ENCODE data around the gene NR0B2. TPM values are rescaled to one million over a fixed set of nuclear protein-coding genes. Genes with fewer than 3 reads are reported as not detected.
A peak's percentile ranks its signal among the peaks of the same experiment; 100 is the strongest.

The NR0B2 gene
- total and polyA plus RNA-seq, 2 of the 13 experiments (the other 11 are each of a cell fraction or from before 2014, with no cell fraction given): 72.5 to 133 TPM

- TF ChIP-seq HDAC1 (CRISPR knock-in tag; IDR thresholded peaks at IDR 0.05): peak; percentile 60
- TF ChIP-seq ZNF296 (CRISPR knock-in tag; conservative IDR thresholded peaks at IDR 0.05): no peak
- TF ChIP-seq HOXD1 (CRISPR knock-in tag; IDR thresholded peaks at IDR 0.05): no peak; the same call in 1 of the 2 replicates
- no peak for TF ChIP-seq ZNF83 (CRISPR knock-in tag; IDR thresholded peaks at IDR 0.05; ENCODE audit: borderline replicate concordance)
- TF ChIP-seq PPARG (CRISPR knock-in tag; conservative IDR thresholded peaks at IDR 0.05): peak; percentile 56; the same call in 1 of the 2 replicates
- TF ChIP-seq ZNF251 (CRISPR knock-in tag; IDR thresholded peaks at IDR 0.05): no peak
- TF ChIP-seq POGK (CRISPR knock-in tag; conservative IDR thresholded peaks at IDR 0.05): no peak
- TF ChIP-seq REST (IDR thresholded peaks at IDR 0.05; ENCODE audit: borderline replicate concordance in 1 of 2, low read depth in 1 of 2, low read length in 2 of 2): no peak
- TF ChIP-seq ZNF574 (CRISPR knock-in tag; IDR thresholded peaks at IDR 0.05): no peak
- TF ChIP-seq ZFP37 (CRISPR knock-in tag; IDR thresholded peaks at IDR 0.05; ENCODE audit: borderline replicate concordance): 0 out of 2 replicates have a peak, but pooled peaks have one; percentile 41
- TF ChIP-seq ARHGAP35 (CRISPR knock-in tag; IDR thresholded peaks at IDR 0.05; ENCODE audit: borderline replicate concordance): no peak
- TF ChIP-seq PAF1 (CRISPR knock-in tag; IDR thresholded peaks at IDR 0.05): no peak
- no peak for TF ChIP-seq TRAFD1 (CRISPR knock-in tag; IDR thresholded peaks at IDR 0.05; ENCODE audit: borderline replicate concordance)
- TF ChIP-seq YY1 (IDR thresholded peaks at IDR 0.05; ENCODE audit: insufficient read depth, insufficient replicate concordance, low read depth, low read length): no peak
- no peak for TF ChIP-seq ASH2L (IDR thresholded peaks at IDR 0.05; ENCODE audit: insufficient read length, low read depth, low read length)
- TF ChIP-seq FOXM1 (CRISPR knock-in tag; IDR thresholded peaks at IDR 0.05): no peak
- no peak for TF ChIP-seq NRL (CRISPR knock-in tag; IDR thresholded peaks at IDR 0.05; ENCODE audit: borderline replicate concordance)
- no peak for TF ChIP-seq SNRNP70 (IDR thresholded peaks at IDR 0.05; ENCODE audit: low read depth, low read length)
Measured at GRCh38 chr1:26961826-26962225, 48.1 kb upstream of the NR0B2 start (continued).

All from HepG2 (cell line).